Right cardiac atrium (tissue), 5 donors: Measurements from ENCODE around the gene NENF. TPM values are rescaled to one million over a fixed set of nuclear protein-coding genes. Genes with fewer than 3 reads are reported as not detected.

ENCODE experiments used
- ATAC-seq, 2 donors: fragments of 200-7000 bp; cut with Tn5 transposase; one replicate each; pipeline versions ENCODE4 v1.8.0 to v1.9.1; 2020; ENCODE audit warnings: moderate library complexity in 2 of 2, mild to moderate bottlenecking in 1 of 2
- DNase-seq, 3 donors: peaks; one replicate each; pipeline ENCODE4 v3.0.0-alpha.2; 2020
- H3K27ac ChIP-seq: one replicate; pipeline ENCODE4 v1.5.1; 2013; ENCODE audit warnings: mild to moderate bottlenecking, low read length, control low read depth, moderate library complexity
- H3K27me3 ChIP-seq: one replicate; pipeline ENCODE4 v1.6.1; 2013; ENCODE audit not compliant: control insufficient read depth, insufficient read depth
- H3K4me1 ChIP-seq: one replicate; pipeline ENCODE4 v1.6.1; 2013; ENCODE audit warnings: low read length; ENCODE audit not compliant: control insufficient read depth, insufficient read depth
- H3K4me3 ChIP-seq: one replicate; pipeline ENCODE4 v1.5.1; 2013; ENCODE audit warnings: low read length, control low read depth
- H3K9me3 ChIP-seq: one replicate; pipeline ENCODE4 v1.6.1; 2013; ENCODE audit warnings: low read length; ENCODE audit not compliant: control insufficient read depth
- WGBS: extraction: QIAGEN DNeasy Blood & Tissue Kit; methylation state at CpG from one replicate; pipeline ENCODE4 v1.1.7; 2013; 5-methylcytosine and 5-hydroxymethylcytosine counted together
- intact Hi-C, 4 donors: fragments of 100-400 bp; cut with DNase I; formaldehyde crosslinking; loops; one replicate each; pipeline versions ENCODE4 v1.11.0 to v1.14.0; 2022 to 2023
- polyA plus RNA-seq: library from polyadenylated mRNA; stranded (reverse); fragments of 200-250 nt; gene quantifications from one replicate; pipeline ENCODE4 v1.2.3, GENCODE V29; 2013
- total RNA-seq, 4 donors: library from RNA; stranded (reverse); fragmentation: NEBNext Ultra II Directional; extraction: Animal tissue kit (Norgen Biotek cat#: 25700); gene quantifications; one replicate each; pipeline ENCODE4 v1.2.1, GENCODE V29; 2021
- donor health status: healthy with polysubstance abuse.
- donor health status: DM: no; HTN: yes; CAD: no.
- donor health status: DM: no; HTN: no; CAD: no.
- donor health status: DM: no; HTN: yes; CAD: no; lungs with severe emphysema.
- donor health status: DM: yes; HTN: yes; CAD: no.

NENF gene
- total and polyA plus RNA-seq, 5 donors: 99.4 to 121 (median 107) TPM

- no peak overlapping the region for H3K4me3 ChIP-seq
- no peaks in the 10 kb centered on the region for H3K4me1 ChIP-seq
- intact Hi-C loops: no loop called here
- no peak for DNase-seq
- ATAC-seq: no peak
- no peaks in the 10 kb centered on the region for H3K9me3 ChIP-seq
- H3K27me3 ChIP-seq: no peaks in the 10 kb centered on the region
- H3K27ac ChIP-seq: no peak overlapping the region
- 91% methylated on average over 14 of the region's 14 CpGs for WGBS
These were observed 50.1 kb downstream of the NENF start for GRCh38 chr1:212482637-212483441.

- Histone ChIP-seq H3K4me3 (no peak overlapping the region), H3K4me1 (no peaks in the 10 kb centered on the region), H3K9me3 (no peaks in the 10 kb centered on the region), H3K27ac (no peak overlapping the region), H3K27me3 (no peaks in the 10 kb centered on the region)
- ATAC-seq (no peak), DNase-seq (no peak)
- WGBS: 96% methylated on average over 11 of the region's 11 CpGs
- intact Hi-C loops: loop anchor here in 1 of 4 donors (5.0 kb wide), 1 partner anchor 142 kb away; no protein-coding TSS in a partner anchor
These were observed 52.2 kb downstream of the NENF start for GRCh38 chr1:212484701-212485570.

DNA sequence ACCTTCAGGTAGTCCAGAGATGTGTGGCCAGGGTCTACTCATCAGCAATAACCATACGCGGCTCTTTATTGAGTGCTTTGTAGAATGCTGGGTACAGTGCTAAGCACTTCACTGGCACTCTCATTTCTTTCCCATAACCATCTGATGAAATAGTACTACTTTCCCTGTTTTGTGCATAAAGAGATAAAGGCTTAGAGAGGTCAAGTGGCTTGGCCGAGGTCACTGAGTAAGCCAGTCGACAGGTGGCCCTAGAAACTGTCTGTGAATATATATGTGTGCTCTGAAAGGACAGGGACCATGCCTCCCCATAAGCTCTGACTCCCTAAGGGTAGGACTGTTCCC is 52.8 kb downstream of the NENF start:
- Histone ChIP-seq H3K4me3 (no peak overlapping the region), H3K27me3 (no peaks in the 10 kb centered on the region), H3K9me3 (no peaks in the 10 kb centered on the region), H3K27ac (no peak overlapping the region), H3K4me1 (no peaks in the 10 kb centered on the region)
- intact Hi-C loops: loop anchor here in 1 of 4 donors (5.0 kb wide), 1 partner anchor 142 kb away; no protein-coding TSS in a partner anchor
- 87% methylated on average over 4 of the region's 4 CpGs for WGBS
- ATAC-seq: no peak
- no peak for DNase-seq

DNA sequence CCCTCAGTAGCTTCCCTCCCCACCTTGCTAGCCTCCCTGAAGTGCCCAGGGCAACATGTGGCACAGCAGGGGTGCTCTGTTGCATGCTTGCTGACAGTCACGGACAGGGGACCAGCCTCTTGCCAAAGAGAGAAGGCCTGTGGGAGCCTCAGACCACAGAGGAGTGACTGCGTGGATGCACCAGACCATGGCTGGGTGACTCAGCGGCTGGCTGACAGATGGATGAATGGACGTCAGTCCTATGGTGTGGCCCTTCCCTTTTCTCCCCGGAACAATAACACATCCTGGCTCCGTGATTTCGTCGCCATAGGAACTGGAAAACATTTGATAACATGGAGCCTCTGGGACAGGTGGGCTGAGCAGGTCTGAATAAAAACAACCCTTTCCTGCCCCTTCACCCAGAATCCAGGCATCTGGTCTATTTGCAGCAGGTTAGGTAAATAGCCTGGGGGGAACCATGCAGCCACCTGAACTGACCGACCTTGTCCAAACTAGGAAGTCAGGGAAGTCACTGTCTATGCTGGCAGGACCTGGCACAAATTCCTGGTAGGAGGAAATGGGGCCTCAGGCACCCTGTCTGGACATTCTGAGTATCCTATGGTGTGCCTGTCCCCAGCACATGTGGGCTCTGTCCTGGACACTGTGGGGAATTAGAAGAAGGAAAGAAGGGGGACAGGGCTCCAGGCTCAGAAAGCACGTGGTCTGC is 53.3 kb downstream of the NENF start:
- H3K27me3 ChIP-seq: no peaks in the 10 kb centered on the region
- H3K4me3 ChIP-seq: no peak overlapping the region
- H3K4me1 ChIP-seq: no peaks in the 10 kb centered on the region
- WGBS: 52% methylated on average over 10 of the region's 10 CpGs
- H3K9me3 ChIP-seq: no peaks in the 10 kb centered on the region
- intact Hi-C loops: loop anchor here in 1 of 4 donors (5.0 kb wide), 1 partner anchor 141 kb away; no protein-coding TSS in a partner anchor
- H3K27ac ChIP-seq: no peak overlapping the region
- ATAC-seq: peak; percentile 65 to 78
- peak; percentile 65 to 77 (median 70) for DNase-seq

DNA sequence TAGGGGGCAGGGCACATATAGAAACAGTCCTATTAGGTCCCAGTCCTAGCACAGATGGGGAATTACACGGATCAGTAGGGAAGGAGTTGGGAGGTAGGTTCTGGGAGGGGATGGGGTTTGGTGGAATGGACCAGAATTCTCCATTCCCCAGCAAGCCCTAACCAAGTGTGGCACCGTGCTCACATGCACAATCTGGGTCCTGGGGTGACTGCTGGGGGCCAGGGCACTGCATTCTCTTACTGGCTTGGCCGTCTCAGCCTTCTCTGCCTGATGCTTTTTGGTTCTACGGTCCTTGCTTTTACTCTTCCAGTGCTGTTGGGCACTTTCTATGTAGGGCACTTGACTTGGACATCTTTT is 53.9 kb downstream of the NENF start:
- DNase-seq (no peak), ATAC-seq (no peak)
- intact Hi-C loops: loop anchor here in 1 of 4 donors (5.0 kb wide), 1 partner anchor 141 kb away; no protein-coding TSS in a partner anchor
- H3K27me3 ChIP-seq: no peaks in the 10 kb centered on the region
- 90% methylated on average over 4 of the region's 4 CpGs for WGBS
- no peak overlapping the region for H3K4me3 ChIP-seq
- H3K27ac ChIP-seq: no peak overlapping the region
- H3K4me1 ChIP-seq: no peaks in the 10 kb centered on the region
- no peaks in the 10 kb centered on the region for H3K9me3 ChIP-seq

GRCh38 chr1:212487286-212487685 is 54.6 kb downstream of the NENF start:
- no peaks in the 10 kb centered on the region for H3K9me3 ChIP-seq
- DNase-seq (no peak), ATAC-seq (no peak)
- H3K27me3 ChIP-seq: no peaks in the 10 kb centered on the region
- H3K4me3 ChIP-seq: no peak overlapping the region
- 93% methylated on average over 2 of the region's 2 CpGs for WGBS
- intact Hi-C loops: loop anchor here in 1 of 4 donors (5.0 kb wide), 1 partner anchor 140 kb away; no protein-coding TSS in a partner anchor
- no peaks in the 10 kb centered on the region for H3K4me1 ChIP-seq
- no peak overlapping the region for H3K27ac ChIP-seq

DNA sequence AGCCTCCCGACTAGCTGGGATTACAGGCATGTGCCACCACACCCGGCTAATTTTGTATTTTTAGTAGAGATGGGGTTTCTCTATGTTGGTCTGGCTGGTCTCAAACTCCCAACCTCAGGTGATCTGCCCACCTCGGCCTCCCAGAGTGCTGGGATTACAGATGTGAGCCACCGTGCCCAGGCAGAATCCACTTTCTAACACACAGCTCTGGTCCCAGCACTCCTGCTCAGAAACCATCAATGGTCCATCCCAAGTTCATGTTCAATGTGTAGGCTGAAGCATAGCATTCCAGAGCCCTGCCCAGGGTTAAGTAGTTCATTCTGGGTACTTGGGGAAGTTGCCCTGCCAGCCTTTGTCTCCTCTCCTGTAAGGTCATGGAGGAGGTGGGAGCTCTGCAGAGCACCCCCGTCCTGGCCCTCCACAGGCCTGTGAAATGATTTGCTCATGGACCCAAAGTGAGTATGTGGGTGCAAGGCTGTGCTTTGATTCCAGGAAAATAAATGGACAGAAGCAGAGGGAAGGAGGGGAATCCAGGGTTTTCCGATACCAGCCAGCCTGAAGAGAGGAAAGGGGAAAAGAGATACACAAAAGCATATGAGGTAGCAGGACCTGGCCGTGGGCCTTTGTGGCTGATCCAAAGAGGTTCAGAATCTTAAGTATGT is 55.2 kb downstream of the NENF start:
- Histone ChIP-seq H3K27ac (no peak overlapping the region), H3K4me3 (no peak overlapping the region), H3K9me3 (no peaks in the 10 kb centered on the region), H3K27me3 (no peaks in the 10 kb centered on the region), H3K4me1 (no peaks in the 10 kb centered on the region)
- intact Hi-C loops: loop anchor here in 1 of 4 donors (5.0 kb wide), 1 partner anchor 139 kb away; no protein-coding TSS in a partner anchor
- DNase-seq: no peak
- 89% methylated on average over 7 of the region's 7 CpGs for WGBS
- ATAC-seq: no peak

- Histone ChIP-seq H3K27me3 (no peaks in the 10 kb centered on the region), H3K4me3 (no peak overlapping the region), H3K4me1 (no peaks in the 10 kb centered on the region), H3K9me3 (no peaks in the 10 kb centered on the region), H3K27ac (no peak overlapping the region)
- intact Hi-C loops: loop anchor here in 1 of 4 donors (5.0 kb wide), 1 partner anchor 139 kb away; no protein-coding TSS in a partner anchor
- WGBS: 44% methylated on average over 4 of the region's 4 CpGs
- DNase-seq (peak in 2 of 3 donors; percentile 46 to 57), ATAC-seq (peak; percentile 60 to 64)
These were observed 55.9 kb downstream of the NENF start for GRCh38 chr1:212488436-212489283.

- intact Hi-C loops: loop anchor here in 1 of 4 donors (5.0 kb wide), 1 partner anchor 138 kb away; no protein-coding TSS in a partner anchor
- 91% methylated on average over 4 of the region's 4 CpGs for WGBS
- Histone ChIP-seq H3K4me1 (no peaks in the 10 kb centered on the region), H3K27me3 (no peaks in the 10 kb centered on the region), H3K4me3 (no peak overlapping the region), H3K9me3 (no peaks in the 10 kb centered on the region), H3K27ac (no peak overlapping the region)
- DNase-seq (no peak), ATAC-seq (no peak)
These were observed 56.7 kb downstream of the NENF start for GRCh38 chr1:212489284-212489859.
